NCI-H2196 (cell line): ENCODE measurements around the gene ATAD3A.
"Not testable (repeated sequence)": the region's sequence is repeated elsewhere in the genome, so short reads cannot be mapped to it uniquely, and the experiment has no call there.

Source experiments
- DNase-seq: peaks from one replicate; lab custom pipeline; 2025; ENCODE audit not compliant: unreplicated experiment; lab: John Stamatoyannopoulos, UW

ATAD3A gene

GRCh38 chr1:1489231-1489630, 22.7 kb upstream of the ATAD3A start:
- DNase-seq: no peak

- no peak for DNase-seq
Measured at GRCh38 chr1:1489861-1490260, 22.1 kb upstream of the ATAD3A start.

GRCh38 chr1:1490633-1491230, 21.2 kb upstream of the ATAD3A start:
- no peak for DNase-seq

- no peak for DNase-seq
Measured at GRCh38 chr1:1491601-1492000, 20.4 kb upstream of the ATAD3A start.

- DNase-seq: not testable (repeated sequence)
Measured at GRCh38 chr1:1494311-1494710, 17.7 kb upstream of the ATAD3A start.

- DNase-seq: not testable (repeated sequence)
Measured at GRCh38 chr1:1495461-1495975, 16.4 kb upstream of the ATAD3A start.

GRCh38 chr1:1504777-1505365, 7.1 kb upstream of the ATAD3A start:
- peak; percentile 85 for DNase-seq

GRCh38 chr1:1505366-1505798, 6.6 kb upstream of the ATAD3A start:
- peak; percentile 48 for DNase-seq

GRCh38 chr1:1505801-1506200, 6.2 kb upstream of the ATAD3A start:
- DNase-seq: peak; percentile 27

- DNase-seq: no peak
Measured at GRCh38 chr1:1507305-1507704, 4.7 kb upstream of the ATAD3A start.

- DNase-seq: not testable (repeated sequence)
Measured at GRCh38 chr1:1508775-1509464, 3.0 kb upstream of the ATAD3A start.

- not testable (repeated sequence) for DNase-seq
Measured at GRCh38 chr1:1509465-1509850, 2.5 kb upstream of the ATAD3A start.

GRCh38 chr1:1510912-1511532, 940 bp upstream of the ATAD3A start:
- peak; percentile 29 for DNase-seq

- not testable (repeated sequence) for DNase-seq
Measured at GRCh38 chr1:1512425-1512824, 463 bp downstream of the ATAD3A start.

GRCh38 chr1:1513675-1514074, 1.7 kb downstream of the ATAD3A start:
- not testable (repeated sequence) for DNase-seq

- not testable (repeated sequence) for DNase-seq
Measured at GRCh38 chr1:1514376-1514775, 2.4 kb downstream of the ATAD3A start.

- DNase-seq: not testable (repeated sequence)
Measured at GRCh38 chr1:1516923-1517322, 5.0 kb downstream of the ATAD3A start.

GRCh38 chr1:1517973-1518620, 6.1 kb downstream of the ATAD3A start:
- DNase-seq: no peak

GRCh38 chr1:1518621-1519007, 6.7 kb downstream of the ATAD3A start:
- DNase-seq: not testable (repeated sequence)

- DNase-seq: not testable (repeated sequence)
Measured at GRCh38 chr1:1519805-1520505, 8.0 kb downstream of the ATAD3A start.

GRCh38 chr1:1521331-1521730, 9.4 kb downstream of the ATAD3A start:
- no peak for DNase-seq
